DMS114 treated with DMSO at 0.1 percent for 48 hours (cell line): Measurements from ENCODE around the gene RNF224.

ENCODE experiments used
- DNase-seq: peaks from one replicate; lab custom pipeline; 2025; ENCODE audit not compliant: unreplicated experiment; lab: John Stamatoyannopoulos, UW

Gene RNF224

DNA sequence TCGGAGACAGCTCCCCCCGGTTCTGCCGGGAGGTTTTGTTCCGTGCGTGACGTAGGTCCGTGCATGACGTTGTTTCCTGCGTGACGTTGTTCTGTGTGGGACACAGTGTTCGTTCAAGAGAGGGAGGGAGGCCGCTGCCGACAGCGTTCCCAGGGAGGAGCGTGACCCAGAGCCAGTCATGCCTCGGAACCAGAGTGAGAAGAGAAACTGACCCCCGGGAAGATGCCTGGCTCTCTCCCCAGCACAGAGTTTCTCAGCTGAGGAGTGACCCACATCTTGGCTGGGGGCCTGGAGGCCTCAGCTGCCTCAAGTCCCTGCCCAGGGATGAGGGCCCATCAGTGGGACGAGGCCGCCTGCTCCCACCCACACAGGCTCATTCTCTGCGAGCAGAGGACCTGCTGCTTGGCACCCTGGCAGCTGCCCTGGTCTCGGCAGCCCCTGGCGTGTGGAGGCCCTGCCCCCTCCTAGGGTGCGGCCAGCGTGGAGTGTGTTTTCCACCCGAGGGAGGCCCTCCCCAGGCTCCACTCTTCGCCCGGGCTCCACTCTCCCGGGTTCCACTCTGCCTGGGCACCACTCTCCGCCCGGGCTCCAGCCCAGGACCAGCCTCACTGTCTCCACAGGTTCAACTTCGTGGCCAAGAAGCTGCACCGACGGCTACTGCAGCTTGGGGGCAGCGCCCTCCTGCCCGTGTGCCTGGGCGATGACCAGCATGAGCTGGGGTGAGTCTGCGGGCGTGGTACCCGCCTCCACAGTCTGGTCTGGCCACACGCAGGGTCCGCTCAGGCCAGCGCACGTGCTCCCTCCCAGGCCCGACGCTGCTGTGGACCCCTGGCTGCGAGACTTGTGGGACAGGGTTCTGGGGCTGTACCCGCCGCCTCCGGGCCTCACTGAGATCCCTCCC, 13.9 kb upstream of the RNF224 start:
- no peak for DNase-seq

GRCh38 chr9:137214620-137215019, 12.7 kb upstream of the RNF224 start:
- no peak for DNase-seq

DNA sequence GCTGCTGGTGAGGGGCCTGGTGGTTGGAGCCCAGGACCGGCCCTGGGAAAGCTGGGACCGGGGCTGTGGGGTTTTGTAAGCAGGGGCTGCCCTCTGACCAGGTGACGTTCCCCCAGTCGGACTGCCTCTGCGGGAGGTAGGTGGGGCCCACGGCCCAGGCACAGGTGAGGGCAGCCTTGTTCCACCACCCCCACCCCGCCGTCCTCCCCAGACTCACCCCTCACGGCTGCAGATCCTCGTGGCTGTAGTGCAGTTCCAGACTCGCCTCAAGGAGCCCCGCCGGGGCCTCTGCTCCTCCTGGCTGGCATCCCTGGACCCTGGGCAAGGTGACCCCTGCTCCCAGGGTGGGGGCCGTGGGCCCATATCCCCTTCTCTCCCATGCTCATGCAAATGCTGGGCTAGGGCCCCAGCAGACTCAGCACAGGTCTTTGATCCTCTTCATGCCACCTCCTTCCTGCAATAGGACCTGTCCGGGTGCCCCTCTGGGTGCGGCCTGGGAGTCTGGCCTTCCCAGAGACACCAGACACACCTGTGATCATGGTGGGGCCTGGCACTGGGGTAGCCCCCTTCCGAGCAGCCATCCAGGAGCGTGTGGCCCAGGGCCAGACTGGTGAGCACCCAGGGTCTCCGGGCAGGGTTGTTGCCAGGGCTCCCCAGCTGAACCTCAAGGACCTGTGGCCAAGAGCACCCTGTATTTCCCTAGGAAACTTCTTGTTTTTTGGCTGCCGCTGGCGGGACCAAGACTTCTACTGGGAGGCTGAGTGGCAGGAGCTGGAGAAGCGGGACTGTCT, 11.9 kb upstream of the RNF224 start:
- no peak for DNase-seq

GRCh38 chr9:137216188-137216965, 10.9 kb upstream of the RNF224 start:
- no peak for DNase-seq

- DNase-seq: no peak
These were observed 9.8 kb upstream of the RNF224 start for GRCh38 chr9:137217276-137218211.

DNA sequence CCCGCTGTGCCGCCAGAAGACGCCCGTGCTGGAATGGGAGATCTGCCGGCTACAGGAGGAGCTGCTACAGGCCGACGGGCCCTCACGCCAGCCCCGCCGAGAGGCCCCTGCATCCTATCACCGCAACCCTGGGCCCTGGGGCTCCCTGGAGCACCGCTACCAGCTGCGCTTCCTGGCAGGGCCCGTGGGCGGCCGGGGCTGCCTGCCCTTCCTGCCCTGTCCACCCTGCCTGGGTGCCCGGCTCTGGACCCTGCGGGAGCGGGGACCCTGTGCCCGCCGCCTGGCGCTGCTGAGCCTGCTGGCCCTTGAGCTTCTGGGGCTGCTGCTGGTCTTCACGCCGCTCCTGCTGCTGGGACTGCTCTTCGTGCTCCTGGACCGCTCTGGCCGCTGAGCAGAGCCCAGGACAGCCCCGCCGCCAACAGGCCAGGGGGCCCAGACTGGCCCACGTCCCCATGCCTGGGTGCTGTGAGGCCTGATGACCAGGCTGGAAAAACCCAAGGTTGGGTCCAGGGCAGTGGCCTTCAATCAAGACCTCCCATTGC, 9.0 kb upstream of the RNF224 start:
- no peak for DNase-seq

GRCh38 chr9:137218754-137219271, 8.5 kb upstream of the RNF224 start:
- no peak for DNase-seq

DNA sequence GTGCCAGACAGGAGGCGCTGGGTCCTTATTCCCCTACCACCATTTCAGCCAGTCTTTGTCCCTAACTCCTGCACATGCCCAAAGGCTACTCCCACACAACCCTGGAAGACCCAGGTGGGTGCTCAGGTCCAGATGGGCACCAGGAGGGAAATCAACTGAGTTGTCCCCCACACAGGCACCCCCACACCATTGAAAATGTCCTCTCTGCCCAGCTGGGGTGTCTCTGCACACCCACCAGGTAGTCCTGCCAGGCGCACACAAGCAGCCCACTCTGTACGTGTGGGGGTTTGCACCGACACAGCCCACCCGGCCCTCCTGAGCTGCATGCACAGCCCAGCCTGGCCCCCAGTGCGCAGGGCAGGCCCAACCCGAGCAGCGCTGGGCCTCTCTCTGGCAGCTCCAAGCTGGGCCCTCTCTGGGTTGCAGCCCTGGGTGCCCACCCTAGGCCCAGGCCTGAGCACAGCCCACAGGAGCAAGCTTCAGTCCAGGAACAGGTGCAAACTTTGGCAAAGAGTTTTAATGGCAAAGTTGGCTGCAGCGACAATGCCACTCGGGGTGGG, 7.5 kb upstream of the RNF224 start:
- no peak for DNase-seq

GRCh38 chr9:137220317-137221094, 6.8 kb upstream of the RNF224 start:
- DNase-seq: no peak

GRCh38 chr9:137221095-137221505, 6.2 kb upstream of the RNF224 start:
- no peak for DNase-seq

DNA sequence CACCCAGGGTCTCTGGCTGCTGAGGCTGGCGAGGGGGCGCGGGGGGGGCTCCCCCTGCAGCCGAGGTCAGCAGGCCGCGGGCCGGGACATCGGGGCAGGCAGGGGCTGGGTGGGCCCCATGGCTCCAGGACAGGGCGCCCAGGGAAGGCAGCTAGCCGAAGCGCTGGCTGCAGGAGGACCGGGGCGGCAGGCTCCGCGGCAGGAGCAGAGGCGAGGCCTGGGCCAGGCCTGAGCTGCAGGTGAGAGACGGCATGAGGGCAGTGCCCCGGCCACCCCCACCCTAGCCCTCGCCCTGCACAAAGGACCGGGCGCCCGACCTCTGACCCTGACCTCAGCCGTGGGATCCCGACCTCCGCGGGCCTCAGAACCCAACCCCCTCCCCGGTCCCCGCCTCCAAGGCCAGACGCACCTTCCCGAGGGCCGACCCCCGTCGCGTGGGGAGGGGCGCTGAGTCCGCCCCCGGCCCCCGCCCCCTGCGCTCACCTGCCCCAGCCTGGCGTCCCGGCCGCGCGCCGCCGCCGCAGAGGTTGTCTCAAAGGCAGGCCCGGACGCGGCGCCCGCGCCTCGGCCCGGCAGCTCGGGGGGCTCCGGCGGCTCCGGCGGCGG, 5.7 kb upstream of the RNF224 start:
- DNase-seq: no peak

DNA sequence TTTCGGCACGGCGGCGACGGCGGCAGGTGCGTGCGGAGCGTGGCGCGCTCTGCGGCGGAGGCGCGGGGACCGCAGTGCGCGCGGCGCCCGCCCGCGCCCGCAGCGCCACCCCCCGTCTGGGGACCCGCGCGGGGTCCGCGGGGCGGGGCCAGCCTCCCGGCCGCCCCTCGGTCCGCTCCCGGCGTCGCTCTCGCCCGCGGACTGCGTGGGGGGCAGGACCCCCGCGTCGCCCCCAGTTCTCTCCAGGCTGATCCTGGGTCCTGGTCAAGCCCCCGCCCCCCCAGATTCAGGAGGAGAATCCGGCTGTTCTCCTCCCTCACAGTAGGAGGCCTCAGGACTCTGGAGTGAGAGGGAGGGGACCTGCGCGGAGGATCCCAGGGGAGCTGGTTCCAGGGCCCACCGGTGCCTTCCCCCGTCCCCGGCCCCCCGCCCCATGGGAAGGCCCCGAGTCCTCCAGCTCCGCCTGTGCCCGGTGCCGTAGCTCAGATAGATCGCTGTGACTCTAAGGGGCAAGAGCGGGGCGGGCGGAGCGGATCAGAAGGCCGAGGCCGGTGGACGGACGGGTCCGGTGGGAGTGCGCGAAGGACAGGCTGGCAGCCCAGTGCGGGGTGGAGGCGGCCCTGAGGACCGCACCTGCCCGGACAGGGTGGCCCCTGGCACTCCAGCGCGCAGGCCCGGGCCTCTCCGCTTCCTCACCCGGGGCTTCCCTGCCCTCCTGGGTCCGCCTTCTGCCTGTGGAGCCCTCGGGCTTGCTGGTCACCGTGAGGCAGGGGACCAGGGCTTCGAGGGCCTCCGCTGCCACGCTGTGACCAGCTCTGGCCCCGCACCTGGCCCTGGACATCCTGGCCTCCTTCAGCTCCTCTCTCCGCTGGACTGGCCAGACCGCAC, 4.9 kb upstream of the RNF224 start, which contains the start of gene RNF208:
TSS of gene RNF208 (minus strand) at position 51 of the 888 bp plus-strand sequence. CDS start 1,028 bp downstream, outside the sequence.
- no peak for DNase-seq

DNA sequence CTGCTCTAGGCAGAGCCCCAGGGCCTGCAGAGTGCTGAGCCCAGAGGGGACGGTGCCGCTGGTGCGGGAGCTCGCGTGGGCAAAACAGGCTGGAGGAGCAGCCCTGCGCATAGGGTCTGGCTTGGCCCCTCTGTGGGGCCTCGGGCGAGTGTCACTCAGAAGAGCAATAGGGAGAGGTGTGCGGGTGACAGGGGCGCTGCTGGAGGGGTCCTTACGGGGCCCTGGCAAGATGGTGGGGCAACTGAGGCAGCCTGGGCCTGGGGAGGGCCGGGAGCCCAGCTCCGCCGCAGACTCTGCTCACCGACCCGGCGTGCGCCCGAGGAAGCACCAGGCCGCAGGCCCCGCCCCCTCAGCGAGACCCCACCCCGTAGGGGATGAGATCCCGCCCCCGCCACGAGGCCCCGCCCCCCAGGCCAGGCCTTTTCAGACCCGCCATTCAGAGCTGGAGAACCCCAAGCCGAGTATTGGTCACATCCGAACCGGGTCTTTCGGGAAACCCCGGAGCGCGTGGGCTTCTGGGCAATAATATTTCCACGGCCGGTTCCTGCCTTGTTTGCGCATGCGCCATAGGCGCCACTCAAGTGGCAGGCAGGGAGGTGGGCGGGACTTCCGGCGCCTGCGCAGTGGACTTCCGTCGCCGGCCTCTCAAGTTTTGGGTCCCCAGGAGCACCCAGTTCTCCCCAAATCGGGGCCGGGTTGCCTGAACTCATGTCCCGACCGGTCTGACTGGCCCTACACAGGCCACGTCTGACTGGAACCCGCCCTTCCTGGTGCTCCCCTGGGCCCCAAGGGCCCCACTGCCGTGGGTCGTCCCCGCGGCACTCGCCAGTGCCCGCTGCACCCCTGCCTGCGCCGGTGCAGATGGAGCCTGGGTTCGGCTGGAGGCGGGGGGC, 4.0 kb upstream of the RNF224 start:
- peak; percentile 84 for DNase-seq

DNA sequence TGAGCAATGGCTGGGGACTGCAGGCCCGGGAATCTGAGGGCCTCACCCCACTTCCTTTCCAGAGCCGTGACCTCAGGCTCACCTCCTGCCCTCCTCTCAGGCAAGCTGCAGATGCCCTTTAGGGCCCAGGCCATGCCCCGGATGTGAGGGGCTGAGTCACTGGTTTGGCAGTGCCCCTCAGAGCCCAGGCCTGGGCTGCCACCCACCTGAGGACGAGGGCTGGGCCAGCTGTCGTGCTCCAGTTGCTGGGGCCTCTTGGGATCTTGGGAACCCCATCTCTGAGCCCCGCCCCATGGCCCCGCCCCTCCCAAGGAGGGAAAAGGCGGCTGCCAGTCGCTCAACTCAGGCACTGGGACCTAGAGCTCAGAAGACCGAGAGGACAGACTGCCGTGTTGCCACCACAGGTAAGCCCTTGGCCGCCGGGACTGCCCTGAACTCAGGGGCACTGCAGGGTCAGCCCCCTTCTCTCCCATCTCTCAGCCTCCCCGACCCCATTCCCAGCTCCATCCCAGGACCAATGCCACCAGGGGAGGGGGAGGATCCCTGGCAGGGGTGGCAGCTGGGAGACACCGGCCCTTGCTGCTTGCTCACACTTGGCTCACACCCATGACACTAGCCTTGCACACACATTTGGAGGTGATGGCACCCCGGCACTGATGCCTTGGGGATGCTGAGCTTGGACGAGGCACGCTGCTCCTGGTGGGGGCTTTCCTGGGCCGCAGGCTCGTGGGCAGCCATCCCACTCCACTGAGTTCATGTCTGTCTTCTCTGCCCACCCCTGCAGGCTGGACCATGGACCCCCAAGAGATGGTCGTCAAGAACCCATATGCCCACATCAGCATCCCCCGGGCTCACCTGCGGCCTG, 2.2 kb upstream of the RNF224 start, which contains the start of gene CYSRT1:
TSS of gene CYSRT1 (plus strand) at position 345 of the 865 bp plus-strand sequence. CDS start at position 793, 448 bp downstream.
- DNase-seq: no peak
